ENCODE data around the gene LRP3.

- TF ChIP-seq POLR2A (IDR thresholded peaks at IDR 0.05) = no peak
- TF ChIP-seq, protein P1, sequence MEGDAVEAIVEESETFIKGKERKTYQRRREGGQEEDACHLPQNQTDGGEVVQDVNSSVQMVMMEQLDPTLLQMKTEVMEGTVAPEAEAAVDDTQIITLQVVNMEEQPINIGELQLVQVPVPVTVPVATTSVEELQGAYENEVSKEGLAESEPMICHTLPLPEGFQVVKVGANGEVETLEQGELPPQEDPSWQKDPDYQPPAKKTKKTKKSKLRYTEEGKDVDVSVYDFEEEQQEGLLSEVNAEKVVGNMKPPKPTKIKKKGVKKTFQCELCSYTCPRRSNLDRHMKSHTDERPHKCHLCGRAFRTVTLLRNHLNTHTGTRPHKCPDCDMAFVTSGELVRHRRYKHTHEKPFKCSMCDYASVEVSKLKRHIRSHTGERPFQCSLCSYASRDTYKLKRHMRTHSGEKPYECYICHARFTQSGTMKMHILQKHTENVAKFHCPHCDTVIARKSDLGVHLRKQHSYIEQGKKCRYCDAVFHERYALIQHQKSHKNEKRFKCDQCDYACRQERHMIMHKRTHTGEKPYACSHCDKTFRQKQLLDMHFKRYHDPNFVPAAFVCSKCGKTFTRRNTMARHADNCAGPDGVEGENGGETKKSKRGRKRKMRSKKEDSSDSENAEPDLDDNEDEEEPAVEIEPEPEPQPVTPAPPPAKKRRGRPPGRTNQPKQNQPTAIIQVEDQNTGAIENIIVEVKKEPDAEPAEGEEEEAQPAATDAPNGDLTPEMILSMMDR (IDR thresholded peaks at IDR 0.05) = no peak
Observed at GRCh38 chr19:33251076-33251475, 56.9 kb downstream of the LRP3 start.

All from adrenal gland (tissue), 5 donors.